Activated naive CD4-positive, alpha-beta T cell treated with anti-CD3 and anti-CD28 coated beads, Interleukin-2, amount 10 ng/mL, durations not matched to agents 7 days and 5 days (primary cell): Measurements from ENCODE around the gene CELSR3.

Source experiments
- CTCF ChIA-PET: fragments of 350-600 bp; sonication (Branson Sonifier 250); formaldehyde crosslinking; loops from one replicate; lab custom pipeline; 2021; ENCODE audit warnings: antibody characterized with exemption; lab: Charles Lee
- DNase-seq: peaks from one replicate; pipeline ENCODE4 v3.0.0-alpha.2; 2020
- H3K27ac Mint-ChIP-seq: one replicate; pipeline ENCODE4 v1.8.0; 2021; ENCODE audit warnings: mild to moderate bottlenecking, moderate library complexity, mixed read lengths
- H3K27me3 Mint-ChIP-seq: one replicate; pipeline ENCODE4 v1.8.0; 2021; ENCODE audit warnings: mild to moderate bottlenecking, mixed read lengths
- H3K36me3 Mint-ChIP-seq: one replicate; pipeline ENCODE4 v1.8.0; 2021; ENCODE audit warnings: mixed read lengths
- H3K4me1 Mint-ChIP-seq: one replicate; pipeline ENCODE4 v1.8.0; 2021; ENCODE audit warnings: mixed read lengths
- H3K4me3 Mint-ChIP-seq: one replicate; pipeline ENCODE4 v1.8.0; 2021; ENCODE audit warnings: mild to moderate bottlenecking, moderate library complexity, mixed read lengths
- H3K9me3 Mint-ChIP-seq: one replicate; pipeline ENCODE4 v1.8.0; 2021; ENCODE audit warnings: mixed read lengths

The CELSR3 gene

DNA sequence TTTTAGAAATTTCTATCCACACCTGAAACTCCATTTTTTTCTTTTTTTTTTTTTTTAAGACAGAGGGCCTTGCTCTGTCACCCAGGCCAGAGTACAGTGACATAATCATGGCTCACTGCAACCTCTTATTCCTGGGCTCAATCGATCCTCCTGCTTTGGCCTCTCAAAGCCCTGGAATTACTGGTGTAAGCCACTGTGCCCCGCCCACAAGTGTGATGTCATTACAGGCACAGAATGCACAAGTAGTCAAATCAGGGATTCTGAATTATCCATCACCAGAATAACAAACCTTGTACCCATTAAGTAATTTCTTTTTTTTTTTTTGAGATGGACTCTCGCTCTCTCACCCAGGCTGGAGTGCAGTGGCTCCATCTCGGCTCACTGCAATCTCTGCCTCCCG is 55.2 kb downstream of the CELSR3 start:
- CTCF ChIA-PET: no interaction called here
- peaks cover 35% of the 10 kb centered on the region for H3K36me3 Mint-ChIP-seq
- H3K4me3 Mint-ChIP-seq: no peak overlapping the region
- peaks cover 3% of the 10 kb centered on the region for H3K27me3 Mint-ChIP-seq
- no peak overlapping the region for H3K27ac Mint-ChIP-seq
- no peaks in the 10 kb centered on the region for H3K9me3 Mint-ChIP-seq
- H3K4me1 Mint-ChIP-seq: peaks cover 19% of the 10 kb centered on the region
- peak; percentile 34 for DNase-seq

DNA sequence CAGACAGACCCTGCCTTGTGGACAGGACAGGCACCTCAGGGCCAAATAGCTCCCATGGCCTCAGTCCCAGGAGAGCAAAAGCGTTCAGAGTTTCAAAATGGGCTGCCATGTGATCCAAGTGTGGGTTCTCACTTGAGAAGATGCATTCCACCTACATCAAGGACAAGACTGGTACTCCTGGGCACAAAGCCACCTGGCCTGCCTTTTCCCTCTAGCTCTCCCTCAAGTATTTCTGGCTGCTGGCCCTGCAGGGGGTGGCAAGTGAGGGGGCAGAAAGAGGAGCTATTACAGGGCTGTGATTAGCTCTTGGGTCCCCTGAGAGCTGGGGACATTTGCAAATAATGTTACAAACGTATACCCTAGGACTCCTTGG is 61.1 kb downstream of the CELSR3 start:
- H3K4me1 Mint-ChIP-seq: no peaks in the 10 kb centered on the region
- CTCF ChIA-PET: interaction anchor here (1.7 kb wide), 1 partner anchor 201 kb away, joined by 3 read pairs; no protein-coding TSS in a partner anchor
- no peaks in the 10 kb centered on the region for H3K9me3 Mint-ChIP-seq
- H3K36me3 Mint-ChIP-seq: peaks cover 43% of the 10 kb centered on the region
- H3K27ac Mint-ChIP-seq: no peak overlapping the region
- no peak for DNase-seq
- peaks cover 7% of the 10 kb centered on the region for H3K27me3 Mint-ChIP-seq
- H3K4me3 Mint-ChIP-seq: no peak overlapping the region

DNA sequence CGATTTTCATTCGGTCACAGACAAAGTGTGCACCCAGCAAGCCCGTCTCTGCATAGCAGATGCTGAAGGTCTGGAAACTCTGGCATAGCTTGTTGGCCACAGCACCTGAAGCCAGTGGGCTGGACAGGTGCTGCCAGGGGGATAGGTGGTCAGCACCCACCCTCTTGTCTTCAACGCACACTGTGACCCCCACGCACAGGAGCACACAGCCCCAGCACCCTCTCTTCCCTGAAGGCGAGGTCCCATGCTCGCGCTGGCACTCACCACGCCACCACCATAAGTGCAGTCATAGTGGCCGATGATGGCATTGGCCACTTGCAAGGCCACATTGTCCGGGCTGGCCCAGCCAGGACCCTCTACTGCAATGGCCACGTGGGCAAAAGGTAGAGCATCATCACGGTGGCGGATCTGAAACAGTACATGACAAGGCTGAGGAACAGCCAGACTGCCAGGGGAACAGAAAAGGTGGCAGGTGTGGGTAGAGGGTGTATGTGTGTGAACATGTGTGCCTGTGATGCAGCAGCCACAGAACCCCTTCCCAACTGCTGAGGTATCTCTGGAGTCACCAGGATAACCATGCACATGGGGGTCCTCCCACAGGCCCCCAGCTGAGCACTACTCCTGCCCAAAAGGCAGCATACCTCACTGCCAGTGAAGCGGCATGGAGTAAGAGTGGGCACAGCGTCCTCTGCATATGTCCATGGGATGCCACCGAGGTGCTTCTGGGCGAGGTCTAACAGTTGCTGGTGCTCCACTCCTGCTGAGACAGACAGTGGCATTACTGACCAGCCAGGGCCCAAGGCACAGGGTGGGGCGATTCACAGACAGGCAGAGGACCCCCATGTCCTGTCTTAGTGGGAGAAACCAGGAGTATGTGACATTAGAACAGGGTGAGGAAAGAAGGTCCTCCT is 61.7 kb downstream of the CELSR3 start:
- no peaks in the 10 kb centered on the region for H3K4me1 Mint-ChIP-seq
- DNase-seq: no peak
- CTCF ChIA-PET: no interaction called here
- peaks cover 42% of the 10 kb centered on the region for H3K36me3 Mint-ChIP-seq
- no peak overlapping the region for H3K27ac Mint-ChIP-seq
- H3K27me3 Mint-ChIP-seq: peaks cover 14% of the 10 kb centered on the region
- no peaks in the 10 kb centered on the region for H3K9me3 Mint-ChIP-seq
- no peak overlapping the region for H3K4me3 Mint-ChIP-seq

DNA sequence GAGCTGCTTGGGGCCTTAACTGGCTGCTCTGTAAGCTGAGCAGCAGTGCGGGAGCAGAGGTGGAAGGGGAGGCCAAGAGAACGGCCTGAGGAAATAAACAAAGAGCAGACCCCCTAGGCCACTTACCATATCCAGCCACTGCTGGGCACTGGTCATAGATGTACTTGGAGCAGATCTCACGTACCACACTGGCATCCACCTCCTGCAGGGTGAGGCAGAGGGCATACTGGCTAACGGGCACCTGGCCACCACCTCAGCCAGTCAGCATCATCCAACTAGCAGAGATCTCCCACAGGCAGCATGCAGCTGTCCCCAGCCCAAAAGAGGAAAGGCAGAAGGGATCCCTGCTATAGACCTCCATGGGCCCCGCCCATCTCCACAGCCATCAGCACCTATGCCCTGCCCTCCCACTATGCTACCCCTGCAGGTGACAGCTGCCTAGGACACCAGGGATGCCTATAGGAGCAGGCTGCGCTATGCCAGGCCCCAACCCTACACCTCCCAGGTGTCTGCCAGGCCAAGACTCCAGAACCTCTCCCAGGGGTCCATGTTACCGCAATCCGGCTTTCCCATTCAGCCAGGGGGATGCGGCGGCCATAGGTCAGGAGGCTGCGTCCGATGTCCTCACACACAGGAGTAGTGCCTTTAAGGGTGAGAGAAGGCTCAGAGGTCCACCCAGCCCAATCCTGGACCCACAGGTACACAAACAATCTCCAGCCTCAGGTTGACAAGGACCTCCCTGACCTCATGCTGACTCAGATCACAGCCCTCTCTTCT is 63.0 kb downstream of the CELSR3 start:
- Mint-ChIP-seq H3K9me3 (no peaks in the 10 kb centered on the region), H3K4me3 (no peak overlapping the region), H3K4me1 (peaks cover under 1% of the 10 kb centered on the region), H3K27ac (no peak overlapping the region), H3K27me3 (peaks cover 26% of the 10 kb centered on the region), H3K36me3 (peaks cover 35% of the 10 kb centered on the region)
- CTCF ChIA-PET: interaction anchor here (0.5 kb wide), 1 partner anchor 143 kb away, joined by 5 read pairs; no protein-coding TSS in a partner anchor
- no peak for DNase-seq

DNA sequence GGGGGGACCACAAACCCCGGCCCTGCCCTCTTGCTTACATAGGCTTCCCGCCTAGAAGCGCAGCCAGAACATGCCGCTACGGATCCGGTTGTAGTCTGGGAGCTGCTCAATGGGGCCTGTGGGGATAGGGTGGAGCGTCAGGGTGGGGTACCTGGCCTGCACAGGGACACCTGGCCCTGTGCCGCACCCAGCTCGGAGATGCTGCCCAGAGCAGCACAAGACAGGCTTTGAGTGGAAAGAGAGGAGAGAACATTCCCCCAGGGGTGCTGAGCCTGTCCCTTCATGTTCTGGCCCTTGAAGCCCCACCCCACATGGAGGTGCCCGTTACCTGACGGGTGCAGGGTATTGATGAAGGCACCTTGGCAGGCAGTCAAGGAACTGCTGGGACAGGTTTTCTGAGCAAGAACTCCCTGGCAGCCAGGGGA is 63.6 kb downstream of the CELSR3 start:
- DNase-seq: no peak
- Mint-ChIP-seq H3K4me1 (peaks cover 6% of the 10 kb centered on the region), H3K9me3 (no peaks in the 10 kb centered on the region), H3K27me3 (peaks cover 32% of the 10 kb centered on the region), H3K36me3 (peaks cover 29% of the 10 kb centered on the region), H3K4me3 (no peak overlapping the region), H3K27ac (no peak overlapping the region)
- CTCF ChIA-PET: interaction anchor here (0.5 kb wide), 1 partner anchor 144 kb away, joined by 5 read pairs; no protein-coding TSS in a partner anchor

DNA sequence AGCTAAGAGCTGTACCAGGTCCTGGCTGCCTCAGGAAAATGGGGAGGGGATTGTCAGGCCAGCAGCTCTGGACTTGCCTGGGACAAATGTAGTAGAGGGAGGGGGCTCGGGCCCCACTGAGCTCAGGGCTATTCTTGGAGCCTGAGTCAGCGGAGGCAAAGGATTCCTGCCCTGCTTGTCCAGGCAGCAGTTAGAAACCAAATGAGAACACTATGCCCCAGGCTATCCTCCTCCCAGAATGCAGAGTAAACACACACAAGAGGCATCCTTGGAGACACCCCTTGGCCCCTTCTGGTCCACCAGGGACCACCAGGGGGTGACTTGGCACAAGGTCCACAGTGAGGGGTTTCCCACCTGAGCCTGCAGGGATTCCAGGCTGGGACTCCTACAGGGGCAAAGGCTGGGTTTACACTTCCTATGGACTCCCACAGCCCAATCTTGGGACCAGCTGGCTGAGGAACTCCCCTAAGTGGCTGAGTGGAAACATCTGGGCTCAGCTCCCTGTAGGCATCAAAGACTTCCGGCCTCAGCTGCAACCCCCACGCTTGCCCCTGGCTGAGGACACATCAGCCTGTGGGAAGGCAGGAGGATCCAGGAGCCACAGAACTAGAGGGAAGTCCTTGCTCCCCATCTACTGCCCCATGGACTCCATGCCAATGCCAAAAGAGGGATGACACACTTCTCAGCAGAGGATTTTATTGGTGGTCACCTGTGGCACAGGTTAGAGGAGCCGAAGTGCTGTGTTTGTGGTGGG is 64.2 kb downstream of the CELSR3 start:
- peaks cover 25% of the 10 kb centered on the region for H3K36me3 Mint-ChIP-seq
- no peak for DNase-seq
- CTCF ChIA-PET: no interaction called here
- H3K27me3 Mint-ChIP-seq: peaks cover 38% of the 10 kb centered on the region
- H3K4me1 Mint-ChIP-seq: peaks cover 6% of the 10 kb centered on the region
- no peak overlapping the region for H3K27ac Mint-ChIP-seq
- H3K4me3 Mint-ChIP-seq: no peak overlapping the region
- H3K9me3 Mint-ChIP-seq: no peaks in the 10 kb centered on the region

DNA sequence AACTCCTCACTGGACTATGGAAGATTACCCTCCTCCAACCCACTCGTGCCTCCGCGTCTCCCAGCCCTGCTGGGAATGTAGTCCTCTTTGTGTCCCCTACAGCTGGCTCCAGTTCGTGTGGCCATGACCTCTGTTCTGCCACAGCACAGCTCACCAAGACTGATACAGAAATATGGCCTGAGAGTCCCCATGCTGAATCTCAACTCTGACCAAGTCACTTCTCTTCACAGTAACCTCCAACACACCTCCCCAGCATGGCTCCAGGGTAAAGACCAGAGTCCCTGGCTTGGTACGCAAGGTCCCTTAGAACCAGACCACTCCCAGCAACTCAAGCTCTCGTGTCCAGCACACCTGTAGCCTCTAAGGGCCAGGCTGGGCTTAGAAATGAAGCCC is 65.3 kb downstream of the CELSR3 start:
- CTCF ChIA-PET: interaction anchor here (1.6 kb wide), 1 partner anchor 161 kb away, joined by 3 read pairs; no protein-coding TSS in a partner anchor
- H3K27ac Mint-ChIP-seq: no peak overlapping the region

DNA sequence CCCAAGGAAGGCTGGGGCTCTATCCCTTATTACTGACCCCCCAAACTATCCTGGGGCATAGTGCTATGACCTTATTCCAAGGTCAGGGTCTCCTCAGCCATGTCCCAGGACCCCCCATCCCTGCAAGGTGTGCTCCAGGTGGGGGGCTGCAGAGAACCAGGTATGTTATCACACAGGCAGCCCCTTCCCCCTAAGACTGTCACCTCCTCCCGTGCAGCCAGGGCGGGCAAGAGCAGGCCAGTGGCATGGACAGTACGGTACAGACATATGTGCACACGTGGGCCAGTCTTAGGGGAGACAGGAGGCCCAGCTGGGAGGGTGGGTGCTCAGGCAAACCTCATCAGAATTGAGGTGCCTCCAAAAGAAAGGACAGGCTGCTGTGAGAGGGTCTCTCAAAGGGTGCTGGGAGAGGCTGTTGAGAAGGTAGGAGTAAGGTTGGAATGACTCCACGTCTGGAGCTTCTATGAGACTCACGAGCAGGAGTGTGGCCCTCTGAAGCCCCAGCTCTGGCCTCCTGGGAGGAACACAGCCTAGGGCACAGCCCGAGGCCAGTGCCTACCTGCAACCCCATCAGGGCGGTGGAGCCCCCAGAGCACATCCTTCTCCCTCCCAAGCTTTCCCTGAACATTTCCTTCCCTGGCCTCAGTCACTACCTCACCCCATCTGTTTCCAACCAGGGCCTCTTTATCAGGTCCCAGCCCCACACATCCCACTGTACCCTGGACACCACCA is 65.8 kb downstream of the CELSR3 start:
- Mint-ChIP-seq H3K4me3 (no peak overlapping the region), H3K4me1 (peaks cover 6% of the 10 kb centered on the region), H3K27ac (no peak overlapping the region), H3K9me3 (no peaks in the 10 kb centered on the region), H3K27me3 (peaks cover 55% of the 10 kb centered on the region), H3K36me3 (peaks cover 15% of the 10 kb centered on the region)
- DNase-seq: no peak
- CTCF ChIA-PET: interaction anchor here (1.6 kb wide), 1 partner anchor 160 kb away, joined by 3 read pairs; no protein-coding TSS in a partner anchor

More for the DNA sequence above, 65.3 kb downstream of the CELSR3 start:
- Mint-ChIP-seq H3K36me3 (peaks cover 17% of the 10 kb centered on the region), H3K27me3 (peaks cover 49% of the 10 kb centered on the region), H3K9me3 (no peaks in the 10 kb centered on the region), H3K4me1 (peaks cover 6% of the 10 kb centered on the region), H3K4me3 (no peak overlapping the region)
- DNase-seq: no peak

DNA sequence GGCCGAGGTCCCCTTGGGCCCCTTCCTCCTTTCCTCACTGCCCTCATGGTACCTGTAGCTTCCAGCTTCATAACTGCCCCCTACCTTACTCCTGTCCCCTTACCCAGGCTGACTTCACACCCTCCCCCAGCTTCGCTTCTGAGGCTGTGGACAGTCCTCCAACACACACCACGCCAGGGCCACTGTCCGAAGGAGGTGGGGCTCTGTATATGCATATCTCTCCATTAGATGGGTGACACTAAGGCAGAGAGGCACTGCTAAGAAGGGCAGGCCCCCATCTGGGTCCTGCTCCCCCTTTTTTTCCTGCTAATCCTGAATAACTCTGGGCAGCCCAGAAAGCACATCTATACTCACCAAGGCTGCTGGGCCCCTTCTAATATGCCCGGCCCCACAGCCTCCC is 66.5 kb downstream of the CELSR3 start:
- no peak overlapping the region for H3K4me3 Mint-ChIP-seq
- no peak overlapping the region for H3K27ac Mint-ChIP-seq
- H3K4me1 Mint-ChIP-seq: peaks cover 6% of the 10 kb centered on the region
- H3K36me3 Mint-ChIP-seq: peaks cover 13% of the 10 kb centered on the region
- no peak for DNase-seq
- no peaks in the 10 kb centered on the region for H3K9me3 Mint-ChIP-seq
- CTCF ChIA-PET: no interaction called here
- H3K27me3 Mint-ChIP-seq: peaks cover 62% of the 10 kb centered on the region

DNA sequence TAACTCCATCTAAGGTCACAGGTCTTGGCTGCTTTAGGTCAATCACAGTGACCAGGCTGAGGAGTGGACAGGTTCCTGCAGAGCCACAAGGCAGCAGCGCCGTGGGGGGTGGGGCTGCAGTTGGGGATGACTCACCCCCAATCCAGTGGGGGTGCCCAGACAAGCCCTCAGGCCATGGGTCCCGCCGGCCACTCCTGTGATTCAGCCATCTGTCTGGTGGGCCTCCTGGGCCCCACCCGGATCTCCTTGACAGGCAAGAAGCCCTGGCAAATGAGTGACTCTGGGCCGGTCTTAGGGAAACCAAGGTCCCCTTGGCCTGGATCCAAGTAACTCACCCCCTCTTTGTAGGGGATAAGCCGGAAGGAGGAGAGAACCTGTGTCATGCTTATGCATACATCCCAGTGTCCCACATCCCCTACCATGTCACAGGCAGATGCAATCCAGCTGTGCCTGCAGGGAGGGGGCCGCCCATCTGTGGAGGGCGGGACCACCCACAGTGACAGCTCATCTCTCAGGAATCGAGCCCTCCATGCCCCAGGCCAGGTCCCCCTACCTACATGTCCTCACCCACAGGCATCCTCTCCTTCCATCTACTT is 67.1 kb downstream of the CELSR3 start:
- CTCF ChIA-PET: no interaction called here
- H3K36me3 Mint-ChIP-seq: peaks cover 11% of the 10 kb centered on the region
- H3K4me1 Mint-ChIP-seq: peaks cover 6% of the 10 kb centered on the region
- no peaks in the 10 kb centered on the region for H3K9me3 Mint-ChIP-seq
- peaks cover 65% of the 10 kb centered on the region for H3K27me3 Mint-ChIP-seq
- DNase-seq: no peak
- H3K4me3 Mint-ChIP-seq: no peak overlapping the region
- H3K27ac Mint-ChIP-seq: no peak overlapping the region

DNA sequence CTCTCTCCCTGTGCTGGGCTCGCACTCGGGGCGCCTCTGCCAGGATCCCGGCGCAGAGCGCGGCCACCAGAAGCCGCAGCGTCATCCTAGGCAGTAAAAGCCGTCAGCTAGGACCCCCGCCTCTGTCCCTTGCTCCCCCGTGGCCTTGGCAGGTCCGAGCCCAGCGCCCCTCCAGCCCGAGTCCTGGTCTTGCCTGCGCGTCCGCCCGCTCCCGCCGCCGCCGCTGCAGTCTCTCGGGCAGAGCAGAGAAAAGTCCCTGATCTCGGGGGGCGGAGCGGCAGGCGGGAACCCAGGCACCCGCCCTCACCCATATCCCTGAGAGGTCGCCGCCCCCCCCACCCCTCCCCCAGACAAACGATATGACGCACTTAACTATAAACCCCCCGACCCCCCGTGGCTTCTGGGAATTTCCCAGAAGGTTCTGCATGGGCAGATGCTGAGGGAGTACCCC is 67.6 kb downstream of the CELSR3 start, which contains the start of gene COL7A1:
TSS of gene COL7A1 (minus strand) at position 255 of the 451 bp plus-strand sequence. CDS start at position 85, 170 bp downstream.
- Mint-ChIP-seq H3K4me3 (no peak within 1 kb of the TSS), H3K27ac (no peak within 1 kb of the TSS), H3K9me3 (no peaks in the 10 kb centered on the region), H3K36me3 (peaks cover 10% of the 10 kb centered on the region), H3K4me1 (peaks cover 6% of the 10 kb centered on the region), H3K27me3 (peaks cover 70% of the 10 kb centered on the region)
- no peak for DNase-seq
- CTCF ChIA-PET: no interaction called here

DNA sequence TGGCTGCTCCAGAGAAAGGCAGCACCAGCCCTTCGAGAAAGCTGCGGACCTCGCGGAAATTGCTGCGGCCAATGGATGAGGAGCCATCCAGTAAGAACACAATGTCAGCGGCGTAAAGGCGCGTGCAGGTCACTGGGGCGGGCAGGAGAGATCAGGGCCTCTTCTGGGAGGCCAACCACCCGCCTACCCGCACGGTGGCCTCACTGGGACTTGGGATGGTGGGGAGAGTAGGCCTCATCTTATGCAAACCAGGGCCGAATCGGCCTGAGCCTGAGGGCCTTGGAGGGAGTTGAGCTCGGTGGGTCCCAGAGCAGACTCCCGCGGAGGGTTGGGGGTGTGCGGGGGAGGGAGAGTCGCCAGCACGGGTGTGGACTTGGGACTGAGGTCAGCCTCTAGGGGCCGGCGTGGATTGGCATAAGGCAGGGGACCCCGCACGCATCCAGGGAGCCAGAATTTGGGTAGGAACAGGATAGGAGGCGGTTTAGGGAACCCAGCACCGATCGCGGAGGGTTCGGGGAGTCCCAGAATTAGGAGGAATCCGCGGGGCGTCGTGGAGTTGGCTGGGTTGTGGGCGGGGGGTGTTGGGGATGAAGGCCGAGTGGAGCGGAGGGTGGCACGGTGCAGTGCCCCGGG is 68.2 kb downstream of the CELSR3 start:
- peaks cover 9% of the 10 kb centered on the region for H3K36me3 Mint-ChIP-seq
- no peaks in the 10 kb centered on the region for H3K9me3 Mint-ChIP-seq
- no peak overlapping the region for H3K27ac Mint-ChIP-seq
- peaks cover 76% of the 10 kb centered on the region for H3K27me3 Mint-ChIP-seq
- DNase-seq: no peak
- CTCF ChIA-PET: no interaction called here
- no peak overlapping the region for H3K4me3 Mint-ChIP-seq
- H3K4me1 Mint-ChIP-seq: peaks cover 6% of the 10 kb centered on the region
